ENCODE measurements around the gene TAS2R1. TPM values are rescaled to one million over a fixed set of nuclear protein-coding genes. Genes with fewer than 3 reads are reported as not detected.

TAS2R1 gene
- total and polyA plus RNA-seq, 10 of the 15 experiments (the other 5 are each of a cell fraction or from before 2014, with no cell fraction given): not detected

- ChIA-PET CTCF (interaction anchor here (1.3 kb wide), 1 partner anchor 45 kb away, joined by 6 read pairs; no protein-coding TSS in a partner anchor), POLR2A (no interaction called here), SMC1A (ENCODE audit: uncharacterized antibody, unreplicated experiment) (interaction anchor here (0.8 kb wide), 1 partner anchor 35 kb away, joined by 3 read pairs; no protein-coding TSS in a partner anchor), RAD21 (ENCODE audit: unreplicated experiment) (no interaction called here)
- no TSS peak for BruUV-seq (replicated peaks)
- ATAC-seq (no peak), DNase-seq (ENCODE audit: low read depth, low spot score) (no peak), FAIRE-seq (no peak)
- intact Hi-C loops (cut with micrococcal nuclease; ENCODE audit: unreplicated experiment) (no loop called here), in situ Hi-C loops (cut with MboI) (no loop called here)
- Histone ChIP-seq H3K4me2 (ENCODE audit: control insufficient read depth, insufficient read depth) (no peak overlapping the region), H2AFZ (ENCODE audit: control insufficient read depth, low read depth, low read length) (no peak overlapping the region), H3K4me1 (ENCODE audit: control insufficient read depth, insufficient read depth, low read length) (no peaks in the 10 kb centered on the region), H3K27me3 (replicated peaks in 1 of 2; ENCODE audit: control insufficient read depth in 2 of 2, insufficient read depth in 2 of 2, low read length in 1 of 2) (no peaks in the 10 kb centered on the region), H3K27ac (ENCODE audit: control insufficient read depth, insufficient read depth) (no peak overlapping the region), H3K79me2 (ENCODE audit: control insufficient read depth, insufficient read depth, low read length) (no peaks in the 10 kb centered on the region), H4K20me1 (ENCODE audit: control insufficient read depth, insufficient read depth) (no peaks in the 10 kb centered on the region), H3K36me3 (ENCODE audit: control insufficient read depth in 2 of 2, insufficient read depth in 2 of 2, low read length in 1 of 2) (no peaks in the 10 kb centered on the region), H3K9ac (ENCODE audit: control insufficient read depth, insufficient read depth, low read length) (no peak overlapping the region), H3K4me3 (no peak overlapping the region), H3K9me3 (replicated peaks; ENCODE audit: control insufficient read depth, insufficient read depth, low read length) (no peaks in the 10 kb centered on the region)
- WGBS (ENCODE audit: insufficient coverage, insufficient replicate concordance, low lambda C conversion rate, missing lambda C conversion rate): 31% methylated on average over 7 of the region's 7 CpGs
- TF ChIP-seq, protein P1, sequence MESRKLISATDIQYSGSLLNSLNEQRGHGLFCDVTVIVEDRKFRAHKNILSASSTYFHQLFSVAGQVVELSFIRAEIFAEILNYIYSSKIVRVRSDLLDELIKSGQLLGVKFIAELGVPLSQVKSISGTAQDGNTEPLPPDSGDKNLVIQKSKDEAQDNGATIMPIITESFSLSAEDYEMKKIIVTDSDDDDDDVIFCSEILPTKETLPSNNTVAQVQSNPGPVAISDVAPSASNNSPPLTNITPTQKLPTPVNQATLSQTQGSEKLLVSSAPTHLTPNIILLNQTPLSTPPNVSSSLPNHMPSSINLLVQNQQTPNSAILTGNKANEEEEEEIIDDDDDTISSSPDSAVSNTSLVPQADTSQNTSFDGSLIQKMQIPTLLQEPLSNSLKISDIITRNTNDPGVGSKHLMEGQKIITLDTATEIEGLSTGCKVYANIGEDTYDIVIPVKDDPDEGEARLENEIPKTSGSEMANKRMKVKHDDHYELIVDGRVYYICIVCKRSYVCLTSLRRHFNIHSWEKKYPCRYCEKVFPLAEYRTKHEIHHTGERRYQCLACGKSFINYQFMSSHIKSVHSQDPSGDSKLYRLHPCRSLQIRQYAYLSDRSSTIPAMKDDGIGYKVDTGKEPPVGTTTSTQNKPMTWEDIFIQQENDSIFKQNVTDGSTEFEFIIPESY (IDR thresholded peaks at IDR 0.05): no peak
- no peak for TF ChIP-seq ZSCAN29 (IDR thresholded peaks at IDR 0.05)
- no peak for TF ChIP-seq FOS (IDR thresholded peaks at IDR 0.05; ENCODE audit: borderline replicate concordance, extremely low read depth, insufficient read length)
- TF ChIP-seq RELA (IDR thresholded peaks at IDR 0.05; ENCODE audit: borderline replicate concordance, partially characterized antibody): no peak
- TF ChIP-seq LARP7 (IDR thresholded peaks at IDR 0.05): no peak
- TF ChIP-seq ZNF274 (IDR thresholded peaks at IDR 0.05; ENCODE audit: insufficient read depth, insufficient read length): no peak
- TF ChIP-seq CEBPB (IDR thresholded peaks at IDR 0.05; ENCODE audit: borderline replicate concordance in 1 of 2, low read depth in 2 of 2, low read length in 2 of 2): no peak
- TF ChIP-seq CTCF (IDR thresholded peaks at IDR 0.05 in 2 of 3, conservative IDR thresholded peaks at IDR 0.05 in 1 of 3; ENCODE audit: control insufficient read depth in 2 of 3, extremely low read depth in 1 of 3, insufficient read depth in 1 of 3, low read depth in 3 of 3, low read length in 3 of 3): no peak
- TF ChIP-seq GATAD2B (conservative IDR thresholded peaks at IDR 0.05; ENCODE audit: low read depth): no peak
Measured at GRCh38 chr5:9589049-9589835, 40.9 kb downstream of the TAS2R1 start.
